Parathyroid adenoma (tissue), 2 donors: ENCODE measurements around the gene KCNMB1.

ENCODE experiments used
- H2AFZ ChIP-seq: fragments of 300-600 bp; sonication (generic); one replicate; pipeline ENCODE4 v1.7.0; 2017; ENCODE audit warnings: antibody characterized with exemption, mild to moderate bottlenecking
- H3K27ac ChIP-seq: fragments of 300-600 bp; sonication (generic); one replicate; pipeline ENCODE4 v1.7.0; 2017
- H3K27me3 ChIP-seq: fragments of 300-600 bp; sonication (generic); one replicate; pipeline ENCODE4 v1.7.0; 2017; ENCODE audit warnings: low read length; ENCODE audit not compliant: control insufficient read depth, insufficient read depth
- H3K36me3 ChIP-seq: fragments of 300-600 bp; sonication (generic); one replicate; pipeline ENCODE4 v1.7.0; 2017; ENCODE audit warnings: low read length; ENCODE audit not compliant: control insufficient read depth, insufficient read depth
- H3K4me1 ChIP-seq: fragments of 300-600 bp; sonication (generic); one replicate; pipeline ENCODE4 v1.7.0; 2017; ENCODE audit warnings: control low read depth
- H3K4me2 ChIP-seq: fragments of 300-600 bp; sonication (generic); one replicate; pipeline ENCODE4 v1.7.0; 2017; ENCODE audit warnings: low read length
- H3K4me3 ChIP-seq: fragments of 300-600 bp; sonication (generic); one replicate; pipeline ENCODE4 v1.7.0; 2017; ENCODE audit warnings: low read depth, low read length
- H3K79me2 ChIP-seq: fragments of 300-600 bp; sonication (generic); one replicate; pipeline ENCODE4 v1.7.0; 2017; ENCODE audit warnings: control low read depth
- H3K9ac ChIP-seq: fragments of 300-600 bp; sonication (generic); one replicate; pipeline ENCODE4 v1.7.0; 2017; ENCODE audit warnings: mild to moderate bottlenecking
- H3K9me3 ChIP-seq: fragments of 300-600 bp; sonication (generic); one replicate; pipeline ENCODE4 v1.7.0; 2017; ENCODE audit warnings: low read length; ENCODE audit not compliant: control insufficient read depth
- TF ChIP-seq, protein P1 (sequence below): fragments of 300-600 bp; sonication (generic); IDR thresholded peaks from one replicate; pipeline ENCODE4 v1.7.0; 2017; ENCODE audit warnings: antibody characterized with exemption, mild to moderate bottlenecking
- donor health status: primary hyperparathyroidism.

Gene KCNMB1

DNA sequence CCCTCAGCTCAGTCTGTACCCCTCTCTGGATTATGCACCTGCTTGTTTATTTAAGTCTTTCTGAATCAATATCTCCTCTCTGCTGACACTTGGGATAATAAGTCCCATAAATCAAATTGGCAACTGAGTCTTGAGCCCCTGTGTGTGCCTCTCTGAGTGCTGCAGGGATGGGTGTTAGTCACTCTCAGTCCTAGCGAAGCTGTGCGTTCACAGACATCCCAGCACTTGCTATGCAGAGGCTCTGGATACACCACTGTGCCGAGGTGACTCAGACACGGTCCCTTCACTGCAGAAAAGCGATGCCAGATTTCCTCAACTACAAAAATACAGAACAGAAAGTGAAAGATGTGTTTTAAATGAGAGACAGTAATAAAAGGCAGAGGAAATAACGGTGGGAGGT is 4.1 kb upstream of the KCNMB1 start:
- Histone ChIP-seq H3K9ac (no peak overlapping the region), H2AFZ (no peak overlapping the region), H3K4me1 (no peaks in the 10 kb centered on the region), H3K4me2 (no peak overlapping the region), H3K27ac (no peak overlapping the region), H3K9me3 (no peaks in the 10 kb centered on the region), H3K4me3 (no peak overlapping the region), H3K27me3 (no peaks in the 10 kb centered on the region), H3K36me3 (no peaks in the 10 kb centered on the region), H3K79me2 (no peaks in the 10 kb centered on the region)
- TF ChIP-seq, protein P1, sequence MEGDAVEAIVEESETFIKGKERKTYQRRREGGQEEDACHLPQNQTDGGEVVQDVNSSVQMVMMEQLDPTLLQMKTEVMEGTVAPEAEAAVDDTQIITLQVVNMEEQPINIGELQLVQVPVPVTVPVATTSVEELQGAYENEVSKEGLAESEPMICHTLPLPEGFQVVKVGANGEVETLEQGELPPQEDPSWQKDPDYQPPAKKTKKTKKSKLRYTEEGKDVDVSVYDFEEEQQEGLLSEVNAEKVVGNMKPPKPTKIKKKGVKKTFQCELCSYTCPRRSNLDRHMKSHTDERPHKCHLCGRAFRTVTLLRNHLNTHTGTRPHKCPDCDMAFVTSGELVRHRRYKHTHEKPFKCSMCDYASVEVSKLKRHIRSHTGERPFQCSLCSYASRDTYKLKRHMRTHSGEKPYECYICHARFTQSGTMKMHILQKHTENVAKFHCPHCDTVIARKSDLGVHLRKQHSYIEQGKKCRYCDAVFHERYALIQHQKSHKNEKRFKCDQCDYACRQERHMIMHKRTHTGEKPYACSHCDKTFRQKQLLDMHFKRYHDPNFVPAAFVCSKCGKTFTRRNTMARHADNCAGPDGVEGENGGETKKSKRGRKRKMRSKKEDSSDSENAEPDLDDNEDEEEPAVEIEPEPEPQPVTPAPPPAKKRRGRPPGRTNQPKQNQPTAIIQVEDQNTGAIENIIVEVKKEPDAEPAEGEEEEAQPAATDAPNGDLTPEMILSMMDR = no peak

GRCh38 chr5:170390472-170390871 is 1.3 kb upstream of the KCNMB1 start:
- Histone ChIP-seq H3K27ac (no peak overlapping the region), H3K9me3 (no peaks in the 10 kb centered on the region)

GRCh38 chr5:170389550-170389892 is 354 bp upstream of the KCNMB1 start:
- Histone ChIP-seq H3K9ac (no peak overlapping the region), H3K4me3 (no peak overlapping the region), H2AFZ (no peak overlapping the region), H3K4me1 (no peaks in the 10 kb centered on the region), H3K36me3 (no peaks in the 10 kb centered on the region), H3K4me2 (no peak overlapping the region), H3K9me3 (no peaks in the 10 kb centered on the region), H3K27ac (no peak overlapping the region), H3K27me3 (no peaks in the 10 kb centered on the region), H3K79me2 (no peaks in the 10 kb centered on the region)
- TF ChIP-seq, protein P1 = no peak

More at GRCh38 chr5:170390472-170390871, 1.3 kb upstream of the KCNMB1 start:
- Histone ChIP-seq H2AFZ (no peak overlapping the region), H3K4me3 (no peak overlapping the region), H3K4me2 (no peak overlapping the region), H3K4me1 (no peaks in the 10 kb centered on the region), H3K27me3 (no peaks in the 10 kb centered on the region), H3K9ac (no peak overlapping the region), H3K36me3 (no peaks in the 10 kb centered on the region), H3K79me2 (no peaks in the 10 kb centered on the region)
- TF ChIP-seq, protein P1 = no peak

DNA sequence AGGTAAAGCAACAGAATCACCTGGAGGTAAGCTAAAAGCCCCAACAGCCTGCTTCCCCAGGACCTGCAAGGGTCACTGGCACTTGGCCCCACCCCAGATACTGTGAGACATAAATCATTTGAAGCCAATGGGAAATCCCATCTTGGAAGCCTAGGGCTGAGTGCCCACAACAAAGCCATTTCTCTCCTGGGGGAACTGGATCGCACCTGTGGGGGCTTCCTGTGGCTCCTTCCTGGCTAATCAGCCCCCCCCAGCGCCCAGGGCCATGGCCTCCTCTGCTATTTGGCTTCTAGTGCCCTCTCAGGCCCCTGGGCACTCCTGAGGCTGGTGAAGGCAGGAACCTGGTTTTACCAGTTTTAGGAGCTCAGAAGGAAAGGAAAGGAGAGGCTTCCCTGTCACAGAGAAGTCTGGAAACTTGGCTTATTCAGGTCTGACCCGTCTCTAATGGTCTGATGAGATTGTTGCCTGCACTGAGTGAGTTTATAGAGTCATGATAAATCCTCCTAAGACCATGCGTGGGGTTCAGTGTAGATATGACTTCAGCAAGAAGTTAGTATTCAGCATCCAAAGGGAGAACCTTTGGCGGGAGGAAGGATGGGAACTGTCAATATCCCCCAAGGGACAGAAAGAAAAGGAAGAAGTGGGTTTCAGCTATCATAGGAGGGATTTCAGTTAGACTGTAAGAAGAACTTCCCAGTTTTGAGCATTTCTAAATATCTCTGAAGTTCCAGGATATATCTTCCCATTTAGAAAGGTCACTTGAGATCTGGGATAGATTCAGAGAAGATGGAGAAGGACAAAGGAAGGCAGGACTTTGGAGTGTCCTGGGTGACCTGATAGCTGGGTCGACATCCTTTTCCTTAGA is 1.2 kb downstream of the KCNMB1 start:
- Histone ChIP-seq H3K79me2 (no peaks in the 10 kb centered on the region), H3K9me3 (no peaks in the 10 kb centered on the region), H3K27ac (no peak overlapping the region), H3K9ac (no peak overlapping the region), H3K4me3 (no peak overlapping the region), H2AFZ (no peak overlapping the region), H3K36me3 (no peaks in the 10 kb centered on the region), H3K4me2 (no peak overlapping the region), H3K4me1 (no peaks in the 10 kb centered on the region), H3K27me3 (no peaks in the 10 kb centered on the region)
- TF ChIP-seq, protein P1 = no peak
